GM20000 (cell line): ENCODE data around the gene GPR61.

Source experiments
- DNase-seq: peaks from one replicate; pipeline ENCODE4 v3.0.0; 2012; ENCODE audit warnings: low spot score
- CTCF ChIP-seq: IDR thresholded peaks from 2 replicates; pipeline ENCODE4 v1.5.1; 2012; ENCODE audit warnings: mild to moderate bottlenecking, control low read depth; ENCODE audit errors: extremely low read depth, missing control alignments

Gene GPR61

GRCh38 chr1:109595531-109595930 is 55.9 kb downstream of the GPR61 start:
- DNase-seq = no peak
- no peak for TF ChIP-seq CTCF
